Measurements from ENCODE around the gene PPP1R14B. TPM values are rescaled to one million over a fixed set of nuclear protein-coding genes. Genes with fewer than 3 reads are reported as not detected.

Gene PPP1R14B, protein sequence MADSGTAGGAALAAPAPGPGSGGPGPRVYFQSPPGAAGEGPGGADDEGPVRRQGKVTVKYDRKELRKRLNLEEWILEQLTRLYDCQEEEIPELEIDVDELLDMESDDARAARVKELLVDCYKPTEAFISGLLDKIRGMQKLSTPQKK
- 48.6 TPM for total RNA-seq

DNA sequence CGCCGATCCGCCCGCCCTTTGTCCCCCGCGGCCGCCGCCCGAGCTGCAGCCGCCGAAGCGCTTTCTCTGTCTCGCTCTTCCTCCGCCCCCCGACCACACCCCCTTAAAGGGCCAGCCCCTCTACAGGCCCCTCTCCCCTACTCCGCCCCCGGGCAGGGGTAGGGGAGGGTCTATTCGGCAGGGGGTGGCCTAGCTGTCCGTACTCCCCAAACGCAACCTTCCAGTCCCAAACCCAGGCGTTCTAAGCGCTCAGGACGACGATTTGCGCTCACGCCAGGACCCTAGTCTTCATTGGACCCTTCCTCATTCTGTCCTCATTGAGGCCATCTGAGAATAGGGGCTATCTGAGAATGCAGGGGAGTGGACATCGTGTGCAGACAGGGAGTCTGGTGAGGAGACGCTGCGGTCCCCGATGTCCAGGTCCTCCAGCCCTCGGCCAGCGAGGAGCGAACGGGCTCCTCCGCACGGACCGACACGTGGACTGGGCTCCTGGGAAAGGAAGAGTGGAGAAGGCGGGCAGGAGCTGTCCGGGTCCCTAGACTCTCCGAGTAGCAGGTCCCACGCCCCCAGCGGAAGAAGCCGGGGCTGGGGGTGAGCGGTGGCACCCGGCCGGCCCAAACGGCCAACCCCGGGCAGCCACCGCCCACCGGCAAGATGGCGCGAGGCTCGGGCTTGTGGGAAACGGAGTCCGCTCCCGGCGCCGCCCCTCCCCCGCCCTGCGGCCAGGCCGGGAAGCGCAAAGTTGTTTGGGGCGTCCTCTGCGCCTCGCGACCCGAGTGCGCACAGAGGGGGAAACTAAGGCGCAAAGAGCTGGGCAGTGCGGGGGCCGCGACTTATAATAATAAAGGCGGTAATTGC, at the start of gene PPP1R14B:
PPP1R14B (minus strand) TSS at position 73 of the 858 bp plus-strand sequence. CDS start 270 bp downstream, outside the sequence.

DNA sequence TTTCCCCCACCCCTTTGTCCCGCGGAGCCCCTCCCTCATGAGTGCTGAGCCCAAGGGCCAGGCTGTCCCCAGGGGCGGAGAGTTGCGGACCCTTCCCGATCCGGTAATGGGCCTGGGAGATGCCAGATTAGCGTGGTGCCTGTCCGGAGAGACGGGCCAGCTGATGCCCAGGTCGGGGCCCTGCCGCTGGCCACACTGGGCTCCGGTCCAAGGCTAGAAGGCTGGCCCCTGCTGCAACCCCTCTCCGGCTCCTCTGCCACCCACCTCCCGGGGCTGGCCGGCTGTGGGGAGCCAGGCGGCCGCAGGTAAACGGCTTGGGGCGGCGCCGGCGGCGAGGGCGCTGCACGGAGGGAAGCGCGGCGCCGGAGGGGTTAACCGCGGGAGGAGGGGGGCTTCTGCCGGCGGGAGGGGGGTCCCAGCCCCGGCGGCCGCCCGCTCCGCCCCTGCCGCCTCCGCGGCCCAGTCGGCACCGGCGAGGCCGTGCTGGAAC, 44.6 kb upstream of the PPP1R14B start, which contains the start of gene KCNK4:
KCNK4 (plus strand) TSS at position 41 of the 490 bp plus-strand sequence. CDS start 1,717 bp downstream, outside the sequence.

DNA sequence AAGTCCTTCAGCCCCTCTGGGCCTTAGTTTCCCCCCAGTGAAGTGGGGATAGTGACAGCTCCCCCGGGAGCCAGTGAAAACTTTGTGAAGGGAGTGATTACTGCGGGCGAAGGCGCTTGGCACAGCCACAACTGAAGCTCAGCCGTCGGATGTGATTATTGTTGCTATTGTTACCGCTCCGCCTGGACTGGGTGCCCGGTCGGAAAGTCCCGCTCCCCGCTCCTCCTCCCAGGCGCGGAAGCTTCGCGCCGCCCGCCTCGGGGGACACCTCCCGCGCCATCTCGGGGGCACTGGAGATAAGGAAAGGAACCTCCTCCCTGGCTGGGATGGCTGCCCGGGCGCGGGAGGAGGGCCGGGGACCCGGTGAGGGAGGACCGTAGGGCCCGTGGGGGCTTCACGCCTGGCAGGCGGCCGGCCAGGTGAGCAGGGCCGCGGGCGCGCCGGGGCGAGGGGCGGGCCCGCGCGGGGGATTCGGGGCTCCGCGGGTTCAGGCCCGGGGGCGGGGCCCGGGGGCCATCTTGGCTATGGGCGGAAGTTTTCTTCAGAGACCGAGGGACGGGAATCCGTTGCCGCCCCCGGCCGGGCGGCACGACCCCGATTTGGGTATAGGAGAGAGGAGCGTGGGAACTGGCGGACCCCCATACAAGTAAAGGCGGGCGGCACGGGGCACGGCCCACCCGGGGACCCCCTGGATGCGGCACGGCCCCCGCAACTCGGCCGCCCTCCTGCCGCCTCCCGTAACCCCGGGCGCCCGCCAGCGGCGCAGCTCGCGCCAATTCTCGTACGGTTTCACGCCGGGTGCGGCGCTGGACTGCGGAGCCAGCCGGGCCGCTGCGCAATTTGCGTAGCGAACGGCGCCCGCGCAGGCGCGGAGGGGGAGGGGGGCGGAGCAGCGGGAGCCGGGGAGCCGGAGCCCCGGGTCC, 38.5 kb upstream of the PPP1R14B start, which contains the start of gene GPR137:
GPR137 (plus strand) TSS at position 887 of the 923 bp plus-strand sequence. CDS start 677 bp downstream, outside the sequence.

DNA sequence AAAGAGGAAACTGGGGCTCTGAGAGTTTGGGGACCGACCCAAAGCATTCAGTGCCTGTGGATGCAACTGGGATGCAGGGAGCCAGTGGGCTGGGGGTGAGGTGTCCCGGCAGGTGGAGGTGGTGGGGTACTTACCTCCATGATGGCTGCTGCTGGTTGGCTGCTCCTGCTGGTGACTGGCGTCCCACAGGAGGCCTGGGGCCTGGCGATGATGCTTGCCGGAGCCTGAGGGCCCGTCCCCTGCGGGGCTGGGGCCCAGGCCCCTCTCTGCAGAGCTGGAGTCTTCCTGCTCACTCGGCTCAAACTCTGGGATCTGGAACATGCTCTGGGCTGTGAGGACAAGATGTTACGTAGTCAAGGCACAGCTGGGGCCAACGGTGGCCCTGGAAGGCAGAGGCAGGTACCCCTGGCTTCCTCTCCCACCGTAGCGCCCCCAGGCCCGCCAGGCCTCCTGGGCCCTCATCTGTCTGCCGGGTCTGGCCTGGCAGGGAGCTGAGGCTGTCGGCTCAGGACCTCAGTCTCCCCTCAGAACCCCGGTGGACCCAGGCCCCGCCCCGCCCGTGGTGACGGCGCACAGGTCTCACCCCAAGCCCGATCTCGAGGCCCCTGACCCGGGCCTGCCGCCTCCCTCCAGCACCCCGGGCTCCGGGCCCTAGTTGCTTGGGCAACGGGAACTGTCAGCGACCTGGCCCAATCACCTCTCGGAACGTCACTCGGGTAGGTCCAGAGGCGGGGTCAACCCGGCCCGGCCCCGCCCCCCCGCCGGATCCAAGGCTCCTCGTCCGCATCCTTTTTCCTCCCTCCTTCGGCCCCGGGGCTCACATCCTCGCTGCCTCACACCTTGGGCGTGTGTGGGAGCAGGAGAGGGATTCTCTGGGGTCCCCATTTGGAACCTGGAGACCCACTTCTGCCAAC, 37.6 kb upstream of the PPP1R14B start, which contains the start of gene BAD:
BAD (minus strand) TSS at position 618 of the 914 bp plus-strand sequence; CDS start at position 321, 297 bp downstream.

DNA sequence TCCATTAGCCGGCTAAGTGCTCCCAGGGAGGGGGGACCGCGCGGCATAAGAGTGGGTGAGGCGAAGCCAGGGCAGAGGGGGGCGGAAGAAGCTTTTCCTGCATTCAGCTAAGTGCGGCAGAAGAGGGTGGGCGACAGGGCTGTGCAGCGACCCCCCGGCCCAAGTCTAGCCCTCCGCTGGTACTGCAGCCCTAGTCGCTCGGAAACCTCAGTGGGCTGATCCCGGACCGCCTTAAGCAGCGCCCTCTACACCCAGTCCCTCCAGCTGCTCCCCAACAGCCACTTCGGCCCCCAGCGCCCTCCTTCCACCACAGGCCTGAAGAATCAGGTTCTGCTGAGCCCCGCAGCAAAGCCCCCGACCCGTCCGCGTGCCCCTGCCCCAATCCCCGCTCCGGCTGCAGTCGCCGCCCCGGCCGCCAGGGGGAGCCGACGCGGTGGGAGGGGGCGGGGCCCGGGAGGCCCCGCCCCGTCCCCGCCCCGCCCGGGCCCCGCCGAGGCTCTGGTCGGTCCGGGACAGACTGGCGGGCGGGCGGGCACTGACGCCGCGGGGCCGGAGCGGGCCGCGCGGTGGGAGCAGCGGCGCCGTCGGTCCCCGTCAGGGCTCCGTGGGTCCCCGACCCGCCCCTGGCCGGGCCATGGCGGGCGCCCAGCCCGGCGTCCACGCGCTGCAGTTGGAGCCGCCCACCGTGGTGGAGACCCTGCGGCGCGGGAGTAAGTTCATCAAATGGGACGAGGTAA, 4.4 kb upstream of the PPP1R14B start, which contains the start of gene PLCB3:
PLCB3 (plus strand) TSS at position 515 of the 737 bp plus-strand sequence; CDS start at position 635, 120 bp downstream.

DNA sequence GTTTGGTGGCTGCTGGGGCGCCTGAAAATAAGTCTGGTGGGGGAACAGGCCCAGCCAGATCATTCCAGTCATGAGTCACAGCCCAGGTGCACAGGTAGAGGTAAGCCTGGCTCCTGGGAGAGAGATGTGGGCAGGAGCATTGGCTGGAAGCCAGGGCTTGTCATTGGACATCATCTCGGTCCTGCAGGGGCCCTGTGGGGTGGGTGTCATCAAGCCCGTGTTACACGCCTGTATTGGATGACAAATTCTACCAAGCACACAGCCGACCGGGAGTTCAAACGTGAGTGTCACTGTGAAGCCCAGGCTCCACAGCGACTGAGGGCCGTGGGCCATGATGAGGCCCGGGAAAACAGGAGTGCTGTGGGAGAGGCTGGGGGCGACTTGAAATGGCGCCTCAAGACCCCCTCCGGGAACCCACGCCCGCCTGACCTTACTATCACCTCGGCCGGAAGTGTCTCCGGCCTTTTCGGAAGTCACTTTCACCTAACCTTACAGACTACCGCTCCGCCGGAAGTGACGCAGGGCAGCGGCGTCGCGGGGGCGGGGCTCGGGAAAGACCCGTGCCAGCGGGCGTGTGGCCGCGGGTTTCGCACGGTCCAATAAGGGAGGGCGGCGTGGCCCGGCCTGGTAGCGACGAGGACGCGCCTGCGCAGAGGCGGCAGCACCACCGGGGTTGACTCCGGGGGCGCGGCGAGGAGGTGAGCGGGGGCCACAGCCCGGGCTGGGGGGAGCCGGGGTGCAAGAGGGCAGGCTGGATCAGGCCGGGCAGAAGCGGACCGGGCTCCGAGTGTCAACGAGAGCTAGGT, 6.1 kb downstream of the PPP1R14B start, which contains the start of gene FKBP2:
FKBP2 (plus strand) TSS at position 661 of the 806 bp plus-strand sequence. CDS start 1,293 bp downstream, outside the sequence.

DNA sequence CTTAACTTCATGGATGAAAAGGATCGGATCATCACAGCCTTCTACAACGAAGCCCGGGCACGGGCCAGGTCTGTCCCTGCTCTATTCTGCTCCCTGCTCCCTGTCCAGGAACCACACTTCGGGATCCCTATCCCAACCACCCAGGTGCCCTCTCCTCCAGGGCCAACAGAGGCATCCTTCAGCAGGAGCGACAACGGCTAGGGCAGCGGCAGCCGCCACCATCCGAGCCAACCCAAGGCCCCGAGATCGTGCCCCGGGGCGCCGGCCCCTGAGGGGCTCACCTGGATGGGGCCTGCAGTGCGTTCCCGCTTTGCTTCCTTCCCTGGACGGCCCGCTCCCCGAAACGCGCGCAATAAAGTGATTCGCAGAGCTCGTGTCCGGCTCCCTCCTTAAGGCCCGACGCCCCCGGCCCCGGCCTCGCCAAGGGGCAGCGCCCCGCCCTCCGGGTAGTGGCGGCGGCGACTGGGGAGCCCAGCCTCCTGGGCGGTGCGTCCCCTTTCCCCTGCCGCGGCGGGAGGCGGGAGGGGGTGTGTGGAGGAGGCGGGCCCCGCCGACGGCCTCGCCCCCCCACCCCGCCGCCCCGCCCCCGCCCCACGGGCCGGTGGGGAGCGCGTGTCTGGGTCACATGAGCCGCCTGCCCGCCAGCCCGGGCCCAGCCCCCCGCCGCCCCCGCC, 12.7 kb downstream of the PPP1R14B start, which contains the start of gene VEGFB:
VEGFB (plus strand) TSS at position 672 of the 674 bp plus-strand sequence. CDS start 250 bp downstream, outside the sequence.

DNA sequence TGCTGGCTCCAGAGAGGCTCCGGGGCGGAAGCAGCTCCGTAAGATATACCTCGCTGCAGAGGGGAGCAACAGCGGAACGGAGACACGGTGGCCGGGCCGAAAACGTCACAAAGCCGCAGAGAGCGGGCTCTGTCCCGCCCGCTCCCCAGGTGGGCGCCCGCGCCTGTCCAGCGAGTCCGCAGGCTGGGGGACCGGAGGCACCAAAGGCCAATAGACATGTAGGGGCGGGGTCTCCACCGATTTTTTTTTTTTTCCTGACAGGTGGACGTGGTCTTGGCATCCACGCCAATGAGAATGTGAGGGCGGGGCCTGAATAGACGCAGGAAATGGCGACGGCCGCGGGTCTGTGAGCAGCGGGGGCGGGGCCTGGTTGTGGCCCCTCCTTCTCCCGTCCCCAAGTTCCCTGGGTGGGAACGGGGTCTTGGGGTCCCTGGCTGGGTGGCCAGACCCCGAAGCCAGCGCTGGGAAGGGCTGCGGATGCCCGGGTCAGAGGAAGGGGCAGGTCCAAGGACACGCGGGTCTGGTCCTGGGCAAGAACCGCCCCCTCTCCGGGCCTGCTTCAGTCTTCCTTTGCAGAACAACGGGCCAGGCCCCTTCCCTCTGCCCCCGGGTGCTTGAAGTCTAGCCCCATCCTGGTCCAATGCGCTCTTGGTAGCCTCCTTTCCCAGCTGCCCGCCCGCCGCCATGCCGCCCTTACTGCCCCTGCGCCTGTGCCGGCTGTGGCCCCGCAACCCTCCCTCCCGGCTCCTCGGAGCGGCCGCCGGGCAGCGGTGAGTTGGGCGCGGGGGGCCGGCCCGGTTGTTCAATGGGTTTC, 16.4 kb downstream of the PPP1R14B start, which contains the start of gene DNAJC4:
DNAJC4 (plus strand) TSS at position 378 of the 814 bp plus-strand sequence; CDS start at position 685, 307 bp downstream.

DNA sequence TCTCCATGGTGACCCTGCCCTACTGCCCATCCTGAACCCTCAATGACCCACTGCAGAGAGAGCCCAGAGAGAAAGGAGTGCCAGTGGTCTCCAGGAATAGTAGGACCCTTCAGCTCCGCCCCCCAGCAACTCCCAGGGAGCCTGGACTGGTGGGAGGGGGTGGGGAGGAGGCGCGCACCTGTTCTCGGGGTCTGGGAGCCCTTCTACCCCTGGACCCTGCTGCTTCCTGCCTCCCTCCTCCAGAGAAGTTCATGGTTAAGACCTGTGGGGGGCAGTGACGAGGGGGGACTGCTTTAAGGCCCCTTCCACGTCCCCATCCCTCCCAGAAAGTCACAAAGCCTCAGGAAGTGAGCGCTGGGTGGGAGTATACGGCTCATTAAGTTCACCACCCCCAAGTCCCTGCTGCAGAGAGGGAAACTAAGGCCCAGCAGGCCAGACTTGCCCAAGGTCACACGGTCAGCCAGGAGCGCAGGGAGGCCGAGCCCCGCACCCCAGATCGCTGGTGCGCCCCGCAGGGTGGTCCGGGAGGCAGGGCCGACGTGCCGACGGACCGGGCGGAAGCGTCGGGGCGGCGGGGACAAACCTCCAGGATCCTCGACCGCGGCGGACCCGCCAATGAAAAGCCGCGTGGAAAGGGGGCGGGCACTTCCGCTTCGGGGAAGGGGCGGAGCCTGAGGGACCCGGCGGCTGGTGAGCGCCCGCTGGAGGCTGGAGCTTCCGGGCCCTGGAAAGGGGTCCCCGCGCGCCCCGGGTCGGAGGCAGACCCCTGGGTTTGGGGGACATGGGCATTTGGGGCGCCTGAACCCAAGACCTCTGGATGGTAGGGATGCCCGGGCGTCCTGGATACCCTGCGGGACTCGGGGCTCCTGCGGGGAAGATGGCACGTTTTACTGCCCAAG, 20.9 kb downstream of the PPP1R14B start, which contains the start of the genes NUDT22 and TRPT1:
NUDT22 (plus strand) TSS at position 667 of the 899 bp plus-strand sequence. CDS start 379 bp downstream, outside the sequence.
TRPT1 (minus strand) TSS at position 579 of the 899 bp plus-strand sequence; CDS start at position 253, 326 bp downstream.

DNA sequence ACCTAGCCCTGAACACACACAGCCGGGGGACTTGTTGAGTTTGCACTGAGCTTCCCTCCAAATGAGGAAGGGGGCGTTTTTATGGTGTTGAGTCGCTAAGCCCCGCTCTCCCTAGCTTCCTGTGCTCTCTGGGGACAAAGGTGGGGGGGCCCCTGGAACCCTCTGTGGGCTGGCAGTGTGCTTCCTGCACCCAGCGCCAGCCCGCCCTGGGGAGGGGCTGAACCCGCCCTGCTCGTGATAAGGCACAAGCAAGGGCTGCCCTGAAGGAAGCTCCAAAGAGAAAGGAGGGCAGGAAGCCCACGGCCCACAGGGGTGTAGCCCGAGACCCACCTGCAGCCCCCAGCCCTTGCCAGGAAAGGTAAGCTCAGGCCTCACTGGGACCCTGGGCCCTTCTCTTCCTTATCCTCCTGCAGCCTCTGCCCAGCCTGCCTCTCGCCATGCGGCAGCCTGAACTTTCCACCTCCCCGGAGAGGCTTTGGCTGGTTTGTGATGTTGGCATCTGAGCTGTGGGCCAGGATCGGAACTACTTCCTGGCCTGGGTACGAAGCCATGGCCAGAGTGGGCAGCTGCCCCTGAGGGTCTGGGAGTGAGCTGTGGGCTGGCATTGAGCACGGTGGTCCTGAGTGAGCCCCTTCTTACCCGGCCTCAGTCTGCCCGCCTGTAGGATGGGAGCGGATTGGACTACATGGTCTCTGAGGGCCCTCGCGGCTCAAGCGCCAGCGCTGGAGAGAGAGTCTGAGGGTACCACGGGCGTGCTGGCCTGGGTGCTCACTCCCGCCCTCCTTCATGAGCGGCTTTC, 40.1 kb downstream of the PPP1R14B start, which contains the start of gene FERMT3:
FERMT3 (plus strand) TSS at position 265 of the 799 bp plus-strand sequence. CDS start 644 bp downstream, outside the sequence.

All from metanephros (tissue), 1 donor.